ENCODE measurements around the gene EEF1G. TPM values are rescaled to one million over a fixed set of nuclear protein-coding genes. Genes with fewer than 3 reads are reported as not detected.

EEF1G gene
- total and polyA plus RNA-seq, 9 of the 15 experiments (the other 6 are each of a cell fraction or from before 2014, with no cell fraction given), result 985 to 2,349 (median 2,035) TPM

- TF ChIP-seq L3MBTL2 (IDR thresholded peaks at IDR 0.05) (peak; percentile 82), ZNF79 (CRISPR knock-in tag; IDR thresholded peaks at IDR 0.05; ENCODE audit: low read depth) (no peak), SMARCA4 (IDR thresholded peaks at IDR 0.05) (peak; percentile 70), TSC22D4 (tag; IDR thresholded peaks at IDR 0.05) (peak; percentile 54; the same call in 1 of the 2 replicates), EP300 (IDR thresholded peaks at IDR 0.05; ENCODE audit: low read length) (peak; percentile 98), STAT5B (CRISPR knock-in tag; IDR thresholded peaks at IDR 0.05) (no peak), TBL1XR1 (IDR thresholded peaks at IDR 0.05; ENCODE audit: low read length in 2 of 2) (peak in 1 of 2 experiments; percentile 64; a peak in 2 of 4 replicates), ILF3 (IDR thresholded peaks at IDR 0.05; ENCODE audit: borderline replicate concordance) (no peak), CGGBP1 (CRISPR knock-in tag; IDR thresholded peaks at IDR 0.05) (no peak), KAT7 (CRISPR knock-in tag; IDR thresholded peaks at IDR 0.05; ENCODE audit: borderline replicate concordance) (no peak), HMBOX1 (IDR thresholded peaks at IDR 0.05) (peak; percentile 68)
- TF ChIP-seq, protein P1, sequence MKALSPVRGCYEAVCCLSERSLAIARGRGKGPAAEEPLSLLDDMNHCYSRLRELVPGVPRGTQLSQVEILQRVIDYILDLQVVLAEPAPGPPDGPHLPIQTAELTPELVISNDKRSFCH (CRISPR knock-in tag; IDR thresholded peaks at IDR 0.05), result no peak
- TF ChIP-seq, protein P1 (tag; IDR thresholded peaks at IDR 0.05), result peak; percentile 70; the same call in 1 of the 2 replicates
- TF ChIP-seq, protein P2, sequence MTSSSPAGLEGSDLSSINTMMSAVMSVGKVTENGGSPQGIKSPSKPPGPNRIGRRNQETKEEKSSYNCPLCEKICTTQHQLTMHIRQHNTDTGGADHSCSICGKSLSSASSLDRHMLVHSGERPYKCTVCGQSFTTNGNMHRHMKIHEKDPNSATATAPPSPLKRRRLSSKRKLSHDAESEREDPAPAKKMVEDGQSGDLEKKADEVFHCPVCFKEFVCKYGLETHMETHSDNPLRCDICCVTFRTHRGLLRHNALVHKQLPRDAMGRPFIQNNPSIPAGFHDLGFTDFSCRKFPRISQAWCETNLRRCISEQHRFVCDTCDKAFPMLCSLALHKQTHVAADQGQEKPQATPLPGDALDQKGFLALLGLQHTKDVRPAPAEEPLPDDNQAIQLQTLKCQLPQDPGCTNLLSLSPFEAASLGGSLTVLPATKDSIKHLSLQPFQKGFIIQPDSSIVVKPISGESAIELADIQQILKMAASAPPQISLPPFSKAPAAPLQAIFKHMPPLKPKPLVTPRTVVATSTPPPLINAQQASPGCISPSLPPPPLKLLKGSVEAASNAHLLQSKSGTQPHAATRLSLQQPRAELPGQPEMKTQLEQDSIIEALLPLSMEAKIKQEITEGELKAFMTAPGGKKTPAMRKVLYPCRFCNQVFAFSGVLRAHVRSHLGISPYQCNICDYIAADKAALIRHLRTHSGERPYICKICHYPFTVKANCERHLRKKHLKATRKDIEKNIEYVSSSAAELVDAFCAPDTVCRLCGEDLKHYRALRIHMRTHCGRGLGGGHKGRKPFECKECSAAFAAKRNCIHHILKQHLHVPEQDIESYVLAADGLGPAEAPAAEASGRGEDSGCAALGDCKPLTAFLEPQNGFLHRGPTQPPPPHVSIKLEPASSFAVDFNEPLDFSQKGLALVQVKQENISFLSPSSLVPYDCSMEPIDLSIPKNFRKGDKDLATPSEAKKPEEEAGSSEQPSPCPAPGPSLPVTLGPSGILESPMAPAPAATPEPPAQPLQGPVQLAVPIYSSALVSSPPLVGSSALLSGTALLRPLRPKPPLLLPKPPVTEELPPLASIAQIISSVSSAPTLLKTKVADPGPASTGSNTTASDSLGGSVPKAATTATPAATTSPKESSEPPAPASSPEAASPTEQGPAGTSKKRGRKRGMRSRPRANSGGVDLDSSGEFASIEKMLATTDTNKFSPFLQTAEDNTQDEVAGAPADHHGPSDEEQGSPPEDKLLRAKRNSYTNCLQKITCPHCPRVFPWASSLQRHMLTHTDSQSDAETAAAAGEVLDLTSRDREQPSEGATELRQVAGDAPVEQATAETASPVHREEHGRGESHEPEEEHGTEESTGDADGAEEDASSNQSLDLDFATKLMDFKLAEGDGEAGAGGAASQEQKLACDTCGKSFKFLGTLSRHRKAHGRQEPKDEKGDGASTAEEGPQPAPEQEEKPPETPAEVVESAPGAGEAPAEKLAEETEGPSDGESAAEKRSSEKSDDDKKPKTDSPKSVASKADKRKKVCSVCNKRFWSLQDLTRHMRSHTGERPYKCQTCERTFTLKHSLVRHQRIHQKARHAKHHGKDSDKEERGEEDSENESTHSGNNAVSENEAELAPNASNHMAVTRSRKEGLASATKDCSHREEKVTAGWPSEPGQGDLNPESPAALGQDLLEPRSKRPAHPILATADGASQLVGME (CRISPR knock-in tag; IDR thresholded peaks at IDR 0.05), result no peak
- TF ChIP-seq, protein P3, sequence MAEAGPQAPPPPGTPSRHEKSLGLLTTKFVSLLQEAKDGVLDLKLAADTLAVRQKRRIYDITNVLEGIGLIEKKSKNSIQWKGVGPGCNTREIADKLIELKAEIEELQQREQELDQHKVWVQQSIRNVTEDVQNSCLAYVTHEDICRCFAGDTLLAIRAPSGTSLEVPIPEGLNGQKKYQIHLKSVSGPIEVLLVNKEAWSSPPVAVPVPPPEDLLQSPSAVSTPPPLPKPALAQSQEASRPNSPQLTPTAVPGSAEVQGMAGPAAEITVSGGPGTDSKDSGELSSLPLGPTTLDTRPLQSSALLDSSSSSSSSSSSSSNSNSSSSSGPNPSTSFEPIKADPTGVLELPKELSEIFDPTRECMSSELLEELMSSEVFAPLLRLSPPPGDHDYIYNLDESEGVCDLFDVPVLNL (CRISPR knock-in tag; IDR thresholded peaks at IDR 0.05; ENCODE audit: low read depth), result no peak
- TF ChIP-seq, protein P4, sequence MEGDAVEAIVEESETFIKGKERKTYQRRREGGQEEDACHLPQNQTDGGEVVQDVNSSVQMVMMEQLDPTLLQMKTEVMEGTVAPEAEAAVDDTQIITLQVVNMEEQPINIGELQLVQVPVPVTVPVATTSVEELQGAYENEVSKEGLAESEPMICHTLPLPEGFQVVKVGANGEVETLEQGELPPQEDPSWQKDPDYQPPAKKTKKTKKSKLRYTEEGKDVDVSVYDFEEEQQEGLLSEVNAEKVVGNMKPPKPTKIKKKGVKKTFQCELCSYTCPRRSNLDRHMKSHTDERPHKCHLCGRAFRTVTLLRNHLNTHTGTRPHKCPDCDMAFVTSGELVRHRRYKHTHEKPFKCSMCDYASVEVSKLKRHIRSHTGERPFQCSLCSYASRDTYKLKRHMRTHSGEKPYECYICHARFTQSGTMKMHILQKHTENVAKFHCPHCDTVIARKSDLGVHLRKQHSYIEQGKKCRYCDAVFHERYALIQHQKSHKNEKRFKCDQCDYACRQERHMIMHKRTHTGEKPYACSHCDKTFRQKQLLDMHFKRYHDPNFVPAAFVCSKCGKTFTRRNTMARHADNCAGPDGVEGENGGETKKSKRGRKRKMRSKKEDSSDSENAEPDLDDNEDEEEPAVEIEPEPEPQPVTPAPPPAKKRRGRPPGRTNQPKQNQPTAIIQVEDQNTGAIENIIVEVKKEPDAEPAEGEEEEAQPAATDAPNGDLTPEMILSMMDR (IDR thresholded peaks at IDR 0.05 in 2 of 3, conservative IDR thresholded peaks at IDR 0.05 in 1 of 3; ENCODE audit: insufficient read depth in 2 of 3, low read depth in 1 of 3, low read length in 3 of 3), result peak in 1 of 3 experiments; percentile 7; a peak in 1 of 6 replicates
Measured at GRCh38 chr11:62553080-62553838, 20.4 kb downstream of the EEF1G start (continued).

Measured in K562 (cell line).